Stimulated activated CD8-positive, alpha-beta memory T cell treated with anti-CD3 and anti-CD28 coated beads, Interleukin-12 subunit alpha, Interleukin-12 subunit beta, amount 100 ng/mL, for 4 hours (primary cell): ENCODE data around the gene BCL10.

ENCODE experiments used
- DNase-seq: peaks from one replicate; pipeline ENCODE4 v3.0.0-alpha.2; 2020; ENCODE audit warnings: low read depth

Gene BCL10

DNA sequence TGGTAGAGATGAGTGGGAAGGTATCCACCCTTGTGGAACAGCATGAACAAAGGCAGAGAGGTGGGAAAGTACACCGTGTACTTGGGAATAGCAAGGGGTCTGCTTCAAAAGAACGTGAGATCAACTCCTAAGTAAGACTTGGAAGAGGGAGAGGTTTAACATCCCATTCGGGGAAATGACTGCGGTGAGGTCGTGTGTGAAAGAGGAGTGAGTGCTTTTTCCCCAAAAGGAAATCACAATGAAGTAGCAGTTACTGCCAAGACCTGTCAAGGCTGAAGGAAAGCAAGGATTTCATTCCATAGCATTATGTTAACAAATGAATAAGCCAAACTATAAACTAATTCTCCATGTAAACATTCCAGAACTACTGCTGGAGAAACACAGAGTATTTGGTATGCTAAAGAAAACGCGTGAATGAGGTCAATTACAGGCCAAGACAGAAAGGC lies 55.7 kb downstream of the BCL10 start:
- no peak for DNase-seq

DNA sequence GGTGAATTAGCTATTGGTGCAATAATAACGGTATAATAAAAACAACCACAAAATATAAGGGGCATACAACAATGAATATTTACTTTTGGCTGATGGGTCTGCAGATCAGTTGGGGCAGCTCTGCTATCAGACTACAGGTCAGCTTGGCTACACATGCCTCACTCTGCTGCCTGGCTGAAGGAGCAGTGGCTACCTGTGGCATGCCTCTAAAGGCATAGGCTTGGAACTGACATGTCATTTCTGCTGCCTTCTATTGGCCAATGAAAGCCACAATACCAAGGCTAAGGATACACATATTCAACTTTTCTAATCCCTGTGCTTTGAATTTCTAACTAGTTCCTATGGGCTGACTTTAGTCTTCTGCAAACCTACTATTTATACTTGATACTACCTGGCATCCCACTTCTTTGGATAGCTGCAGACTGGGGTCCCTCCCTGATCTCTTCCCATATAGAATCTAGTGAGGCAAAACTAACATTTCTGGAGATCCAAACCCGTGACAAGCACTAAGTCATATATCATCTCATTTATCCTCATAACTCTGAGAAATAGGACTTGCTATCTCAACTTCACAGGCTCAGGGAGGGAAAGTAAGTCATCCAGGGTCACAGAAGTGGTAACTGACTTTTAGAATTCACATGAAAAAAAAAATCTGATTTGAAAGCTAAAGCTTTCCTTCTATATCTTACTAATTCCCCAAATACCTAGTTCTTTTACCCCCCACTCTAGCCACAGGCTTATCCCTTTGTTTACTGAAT lies 56.4 kb downstream of the BCL10 start:
- DNase-seq = no peak

- no peak for DNase-seq
Observed at GRCh38 chr1:85216697-85217096, 59.7 kb downstream of the BCL10 start.
